HEK293 (cell line): ENCODE results near the gene PERM1.

Experiments
- CTCF ChIA-PET: fragments of 350-600 bp; formaldehyde crosslinking; extraction: SDS; loops from one replicate; lab custom pipeline; 2021; ENCODE audit warnings: antibody characterized with exemption; lab: Yijun Ruan, JAX
- POLR2A ChIA-PET: fragments of 300-600 bp; formaldehyde crosslinking; extraction: SDS; loops from one replicate; lab custom pipeline; 2020; ENCODE audit warnings: antibody characterized with exemption, inconsistent platforms; lab: Yijun Ruan, JAX
- H3K27ac ChIP-seq: fragments of 200-500 bp; sonication (Bioruptor generic); 2 replicates; pipeline ENCODE4 v1.5.1; 2014; ENCODE audit warnings: low read depth, low read length, control low read depth, inconsistent platforms; ENCODE audit errors: extremely low read depth
- H3K36me3 ChIP-seq, 2 experiments: fragments of 200-500 bp in 1 of 2; sonication (Bioruptor generic) in 1 of 2; 1 replicate in 1 of 2; 2 replicates in 1 of 2; pipeline ENCODE4 v1.5.1; 2014 to 2017; ENCODE audit warnings: inconsistent platforms in 2 of 2, low read length in 2 of 2; ENCODE audit not compliant: control insufficient read depth in 2 of 2, insufficient read depth in 1 of 2
- H3K4me1 ChIP-seq: fragments of 200-500 bp; sonication (Bioruptor generic); 2 replicates; pipeline ENCODE4 v1.5.1; 2014; ENCODE audit warnings: mild to moderate bottlenecking, low read length, inconsistent platforms; ENCODE audit not compliant: control insufficient read depth, insufficient read depth
- H3K4me3 ChIP-seq: 2 replicates; pipeline ENCODE4 v1.5.1; 2011; ENCODE audit warnings: low read depth, mild to moderate bottlenecking, control low read depth, low read length, moderate library complexity
- H3K9me3 ChIP-seq: fragments of 200-500 bp; sonication (Bioruptor generic); 2 replicates; pipeline ENCODE4 v1.5.1; 2014; ENCODE audit warnings: low read depth, low read length, inconsistent platforms; ENCODE audit not compliant: control insufficient read depth, insufficient read depth
- EGR2 ChIP-seq: fragments of 450-650 bp; formaldehyde crosslinking; IDR thresholded peaks from 2 replicates; pipeline ENCODE4 v1.5.1; 2016; ENCODE audit warnings: low read depth, missing biosample characterization, missing genetic modification characterization
- HOXC10 ChIP-seq: sonication (generic); formaldehyde crosslinking; IDR thresholded peaks from 2 replicates; pipeline ENCODE4 v1.8.1; 2023; ENCODE audit warnings: mild to moderate bottlenecking, missing genetic modification reagents
- IKZF3 ChIP-seq: fragments of 450-650 bp; IDR thresholded peaks from 2 replicates; pipeline ENCODE4 v1.5.0; 2018; ENCODE audit warnings: missing biosample characterization, mild to moderate bottlenecking, missing genetic modification characterization, moderate library complexity
- KLF9 ChIP-seq: fragments of 450-650 bp; formaldehyde crosslinking; IDR thresholded peaks from 2 replicates; pipeline ENCODE4 v1.5.1; 2016; ENCODE audit warnings: missing biosample characterization, missing genetic modification characterization, low read depth
- MEIS1 ChIP-seq: sonication (generic); formaldehyde crosslinking; IDR thresholded peaks from 2 replicates; pipeline ENCODE4 v1.8.1; 2022; ENCODE audit warnings: missing genetic modification reagents, mild to moderate bottlenecking, borderline replicate concordance
- MZF1 ChIP-seq: fragments of 450-650 bp; formaldehyde crosslinking; IDR thresholded peaks from 2 replicates; pipeline ENCODE4 v1.5.1; 2017; ENCODE audit warnings: missing biosample characterization, missing genetic modification characterization, borderline replicate concordance
- SP7 ChIP-seq: fragments of 450-650 bp; formaldehyde crosslinking; IDR thresholded peaks from 2 replicates; pipeline ENCODE4 v1.5.1; 2016; ENCODE audit warnings: missing biosample characterization, missing genetic modification characterization
- TCF7L2 ChIP-seq: IDR thresholded peaks from 2 replicates; pipeline ENCODE4 v1.6.1; 2011; ENCODE audit warnings: low read depth, mild to moderate bottlenecking, inconsistent platforms, low read length, moderate library complexity, borderline replicate concordance
- ZBTB10 ChIP-seq: fragments of 450-650 bp; formaldehyde crosslinking; IDR thresholded peaks from 2 replicates; pipeline ENCODE4 v1.5.1; 2016; ENCODE audit warnings: missing biosample characterization, missing genetic modification characterization
- ZFP3 ChIP-seq: fragments of 450-650 bp; formaldehyde crosslinking; IDR thresholded peaks from 2 replicates; pipeline ENCODE4 v1.5.1; 2016; ENCODE audit warnings: low read depth, missing biosample characterization, missing genetic modification characterization
- ZFP69B ChIP-seq: fragments of 450-650 bp; formaldehyde crosslinking; IDR thresholded peaks from 2 replicates; pipeline ENCODE4 v1.5.1; 2016; ENCODE audit warnings: missing biosample characterization, missing genetic modification characterization
- ZIC2 ChIP-seq: fragments of 450-650 bp; formaldehyde crosslinking; IDR thresholded peaks from 2 replicates; pipeline ENCODE4 v1.5.1; 2016; ENCODE audit warnings: missing biosample characterization, missing genetic modification characterization
- ZNF112 ChIP-seq: fragments of 450-650 bp; formaldehyde crosslinking; IDR thresholded peaks from 2 replicates; pipeline ENCODE4 v1.5.0; 2017; ENCODE audit warnings: missing biosample characterization, missing genetic modification characterization
- ZNF114 ChIP-seq: fragments of 450-650 bp; formaldehyde crosslinking; IDR thresholded peaks from 2 replicates; pipeline ENCODE4 v1.5.0; 2017; ENCODE audit warnings: missing biosample characterization, missing genetic modification characterization
- ZNF133 ChIP-seq: fragments of 450-650 bp; formaldehyde crosslinking; IDR thresholded peaks from 2 replicates; pipeline ENCODE4 v1.5.1; 2016; ENCODE audit warnings: missing biosample characterization, missing genetic modification characterization
- ZNF146 ChIP-seq: fragments of 450-650 bp; formaldehyde crosslinking; IDR thresholded peaks from 2 replicates; pipeline ENCODE4 v1.5.1; 2016; ENCODE audit warnings: missing biosample characterization, missing genetic modification characterization
- ZNF19 ChIP-seq: fragments of 450-650 bp; formaldehyde crosslinking; IDR thresholded peaks from 2 replicates; pipeline ENCODE4; 2016; ENCODE audit warnings: missing biosample characterization, missing genetic modification characterization, low read depth
- ZNF202 ChIP-seq: fragments of 450-650 bp; formaldehyde crosslinking; IDR thresholded peaks from 2 replicates; pipeline ENCODE4 v1.5.1; 2016; ENCODE audit warnings: missing biosample characterization, missing genetic modification characterization, borderline replicate concordance
- ZNF266 ChIP-seq: fragments of 450-650 bp; formaldehyde crosslinking; IDR thresholded peaks from 2 replicates; pipeline ENCODE4 v1.5.1; 2016; ENCODE audit warnings: missing biosample characterization, missing genetic modification characterization, low read depth
- ZNF366 ChIP-seq: fragments of 450-650 bp; formaldehyde crosslinking; conservative IDR thresholded peaks from 2 replicates; pipeline ENCODE4 v1.5.1; 2016; ENCODE audit warnings: missing biosample characterization, missing genetic modification characterization
- ZNF394 ChIP-seq: fragments of 450-650 bp; formaldehyde crosslinking; IDR thresholded peaks from 2 replicates; pipeline ENCODE4 v1.5.1; 2016; ENCODE audit warnings: missing biosample characterization, missing genetic modification characterization, mild to moderate bottlenecking, moderate library complexity, borderline replicate concordance
- ZNF416 ChIP-seq: fragments of 450-650 bp; formaldehyde crosslinking; IDR thresholded peaks from 2 replicates; pipeline ENCODE4 v1.5.1; 2016; ENCODE audit warnings: missing biosample characterization, missing genetic modification characterization
- ZNF473 ChIP-seq: fragments of 450-650 bp; formaldehyde crosslinking; IDR thresholded peaks from 2 replicates; pipeline ENCODE4 v1.5.1; 2017; ENCODE audit warnings: missing biosample characterization, missing genetic modification characterization
- ZNF48 ChIP-seq: fragments of 450-650 bp; formaldehyde crosslinking; IDR thresholded peaks from 2 replicates; pipeline ENCODE4 v1.5.1; 2016; ENCODE audit warnings: missing biosample characterization, missing genetic modification characterization
- ZNF555 ChIP-seq: fragments of 450-650 bp; formaldehyde crosslinking; conservative IDR thresholded peaks from 2 replicates; pipeline ENCODE4 v1.5.1; 2017; ENCODE audit warnings: missing biosample characterization, mild to moderate bottlenecking, missing genetic modification characterization, inconsistent platforms
- ZNF580 ChIP-seq: fragments of 450-650 bp; formaldehyde crosslinking; IDR thresholded peaks from 2 replicates; pipeline ENCODE4 v1.5.1; 2016; ENCODE audit warnings: missing biosample characterization, missing genetic modification characterization
- ZNF645 ChIP-seq: fragments of 450-650 bp; formaldehyde crosslinking; IDR thresholded peaks from 2 replicates; pipeline ENCODE4; 2016; ENCODE audit warnings: missing biosample characterization, missing genetic modification characterization
- ZNF747 ChIP-seq: fragments of 450-650 bp; formaldehyde crosslinking; IDR thresholded peaks from 2 replicates; pipeline ENCODE4 v1.5.1; 2016; ENCODE audit warnings: missing biosample characterization, missing genetic modification characterization
- ZNF843 ChIP-seq: fragments of 450-650 bp; formaldehyde crosslinking; IDR thresholded peaks from 2 replicates; pipeline ENCODE4 v1.5.1; 2016; ENCODE audit warnings: missing biosample characterization, missing genetic modification characterization

The PERM1 gene

GRCh38 chr1:953524-954320 is 28.2 kb downstream of the PERM1 start:
- TF ChIP-seq ZNF266 (no peak), ZNF843 (tag by site-specific recombination) (no peak), ZNF133 (tag by site-specific recombination) (no peak), ZNF48 (tag by site-specific recombination) (no peak)
- POLR2A ChIA-PET, result interaction anchor here (0.7 to 2.6 kb wide), 4 partner anchors 9 to 37 kb away, joined by 3 to 12 read pairs (median 4); no protein-coding TSS in a partner anchor
- CTCF ChIA-PET, result interaction anchor here (0.6 to 1.4 kb wide), 4 partner anchors 9 to 84 kb away, joined by 3 to 6 read pairs (median 4); no protein-coding TSS in a partner anchor
- Histone ChIP-seq H3K4me3 (no peak overlapping the region), H3K4me1 (no peaks in the 10 kb centered on the region), H3K9me3 (no peaks in the 10 kb centered on the region), H3K27ac (no peak overlapping the region), H3K36me3 (peaks cover 12 to 90% of the 10 kb centered on the region in 2 experiments; a peak in 2 of 3 replicates)

- ChIA-PET POLR2A (interaction anchor here (0.7 to 2.6 kb wide), 3 partner anchors 8 to 36 kb away, joined by 3 to 12 read pairs (median 4); no protein-coding TSS in a partner anchor), CTCF (interaction anchor here (1.0 to 1.4 kb wide), 2 partner anchors 8 to 42 kb away, joined by 4 read pairs; no protein-coding TSS in a partner anchor)
- no peaks in the 10 kb centered on the region for H3K9me3 ChIP-seq
- no peak overlapping the region for H3K4me3 ChIP-seq
- H3K4me1 ChIP-seq, result no peaks in the 10 kb centered on the region
- no peak overlapping the region for H3K27ac ChIP-seq
- peaks cover 12 to 100% of the 10 kb centered on the region in 2 experiments; a peak in 2 of 3 replicates for H3K36me3 ChIP-seq
- TF ChIP-seq ZNF146 (tag by site-specific recombination) (no peak), ZNF366 (no peak), TCF7L2 (no peak), ZNF416 (no peak), ZNF394 (tag by site-specific recombination) (no peak), KLF9 (no peak), ZNF114 (tag by site-specific recombination) (no peak), IKZF3 (tag by site-specific recombination) (no peak), HOXC10 (no peak), MZF1 (tag by site-specific recombination) (no peak), ZFP69B (tag by site-specific recombination) (no peak), SP7 (no peak), ZNF112 (tag by site-specific recombination) (no peak)
- TF ChIP-seq, all 188 proteins: peak for 0
Observed at GRCh38 chr1:952603-953002, 29.3 kb downstream of the PERM1 start.

- H3K27ac ChIP-seq, result no peak overlapping the region
- peaks cover 12 to 100% of the 10 kb centered on the region in 2 experiments; a peak in 2 of 3 replicates for H3K36me3 ChIP-seq
- H3K4me3 ChIP-seq, result no peak overlapping the region
- H3K9me3 ChIP-seq, result no peaks in the 10 kb centered on the region
- H3K4me1 ChIP-seq, result no peaks in the 10 kb centered on the region
- ChIA-PET CTCF (interaction anchor here (1.0 to 1.4 kb wide), 4 partner anchors 8 to 83 kb away, joined by 3 to 4 read pairs (median 4); no protein-coding TSS in a partner anchor), POLR2A (interaction anchor here (1.6 to 2.6 kb wide), 2 partner anchors 8 to 11 kb away, joined by 4 to 12 read pairs; no protein-coding TSS in a partner anchor)
- TF ChIP-seq ZNF366, result no peak
- no peak for TF ChIP-seq ZNF747 (tag by site-specific recombination)
- no peak for TF ChIP-seq ZNF555 (tag by site-specific recombination)
- TF ChIP-seq ZFP3 (tag by site-specific recombination), result no peak
- TF ChIP-seq ZNF202 (tag by site-specific recombination), result no peak
- no peak for TF ChIP-seq ZBTB10 (tag by site-specific recombination)
- no peak for TF ChIP-seq ZNF645 (tag by site-specific recombination)
- TF ChIP-seq EGR2, result no peak
- no peak for TF ChIP-seq ZNF580 (tag by site-specific recombination)
- no peak for TF ChIP-seq MEIS1
- TF ChIP-seq ZNF473 (tag by site-specific recombination), result no peak
- no peak for TF ChIP-seq ZNF19 (tag by site-specific recombination)
- TF ChIP-seq ZIC2, result no peak
Observed at GRCh38 chr1:952201-952600, 29.7 kb downstream of the PERM1 start.
